ENCODE measurements around the gene DPPA5.
"Not testable (repeated sequence)": the region's sequence is repeated elsewhere in the genome, so short reads cannot be mapped to it uniquely, and the experiment has no call there.

The DPPA5 gene

DNA sequence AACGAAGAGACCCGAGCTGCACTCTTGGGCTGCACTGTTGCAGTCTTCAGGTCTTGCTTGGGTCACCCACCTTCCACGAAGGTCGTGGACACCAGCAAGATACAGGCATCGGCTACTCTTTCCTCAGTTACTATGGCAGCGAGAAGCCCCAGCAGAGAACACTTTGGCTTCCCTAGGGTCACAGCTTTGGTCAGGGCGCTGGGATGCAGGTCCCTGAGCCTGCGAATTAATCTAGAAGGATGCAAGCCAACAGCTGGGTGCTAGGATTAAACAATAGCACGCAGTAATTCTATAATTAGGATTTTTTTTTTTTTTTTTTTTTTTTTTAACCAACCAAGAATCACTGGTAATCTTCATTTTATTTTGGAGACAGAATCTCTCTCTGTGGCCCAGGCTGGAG, 10.5 kb upstream of the DPPA5 start:
- no peak for DNase-seq (ENCODE audit: low read depth in 4 of 4, low spot score in 1 of 4)

DNA sequence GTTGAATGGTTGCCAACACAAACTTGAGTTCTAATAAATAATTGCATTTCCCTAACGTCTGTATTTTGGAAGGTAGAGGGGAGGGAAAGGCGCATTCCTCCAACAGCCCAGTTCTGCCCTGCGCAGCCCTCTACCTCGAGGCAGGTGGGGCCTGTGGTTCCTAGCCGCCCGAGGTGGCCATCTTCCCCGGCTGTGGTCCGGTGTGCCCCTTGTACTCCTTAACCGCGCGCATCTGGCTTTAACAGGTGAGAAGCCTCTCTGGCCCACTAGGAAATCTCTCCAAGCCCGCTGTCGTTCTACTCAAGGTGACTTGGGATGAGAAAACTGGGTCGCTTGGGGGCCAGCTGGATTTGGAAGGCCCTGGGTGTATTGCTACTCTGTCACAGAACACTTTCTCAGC, 10.0 kb upstream of the DPPA5 start:
- DNase-seq (ENCODE audit: low read depth in 4 of 4, low spot score in 1 of 4), result no peak

DNA sequence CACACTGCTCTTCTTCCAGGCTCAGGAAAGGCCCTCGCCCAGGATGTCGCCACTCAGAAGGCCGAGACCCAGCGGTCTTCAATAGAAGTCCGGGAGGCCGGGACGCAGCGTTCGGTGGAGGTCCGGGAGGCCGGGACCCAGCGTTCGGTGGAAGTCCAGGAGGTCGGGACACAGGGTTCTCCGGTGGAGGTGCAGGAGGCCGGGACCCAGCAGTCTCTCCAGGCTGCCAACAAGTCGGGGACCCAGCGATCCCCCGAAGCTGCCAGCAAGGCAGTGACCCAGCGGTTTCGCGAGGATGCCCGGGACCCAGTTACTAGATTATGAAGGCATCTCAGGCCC, 9.4 kb upstream of the DPPA5 start:
- DNase-seq (ENCODE audit: low read depth in 4 of 4, low spot score in 1 of 4), result no peak

GRCh38 chr6:73362869-73363536, 8.9 kb upstream of the DPPA5 start:
- DNase-seq (ENCODE audit: low read depth in 4 of 4, low spot score in 1 of 4), result no peak

DNA sequence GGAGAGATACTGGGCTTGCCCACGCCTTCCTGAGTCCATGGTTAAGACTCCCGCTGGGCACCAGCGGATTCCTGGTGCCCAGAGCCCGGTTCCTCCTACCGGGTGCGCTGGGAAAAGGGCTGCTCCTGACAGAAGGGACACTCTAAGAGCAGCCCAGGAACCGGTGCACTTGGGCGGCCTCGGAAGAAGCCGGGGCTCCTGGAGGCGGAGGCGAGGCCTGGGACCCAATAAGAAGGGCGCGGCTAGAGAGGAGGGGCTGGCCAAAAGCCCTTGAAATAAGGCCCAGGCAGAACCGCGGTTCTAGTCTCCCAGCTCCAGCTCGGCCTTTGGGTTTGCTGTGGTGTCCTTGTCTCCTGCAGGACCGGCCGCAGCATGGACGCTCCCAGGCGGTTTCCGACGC, 8.3 kb upstream of the DPPA5 start, which contains the start of gene KHDC3L:
Gene KHDC3L, plus strand, starts transcription at position 301 of the 400 bp plus-strand sequence. Its CDS starts 72 bp downstream, at position 373.
- no peak for DNase-seq (ENCODE audit: low read depth in 4 of 4, low spot score in 1 of 4)

DNA sequence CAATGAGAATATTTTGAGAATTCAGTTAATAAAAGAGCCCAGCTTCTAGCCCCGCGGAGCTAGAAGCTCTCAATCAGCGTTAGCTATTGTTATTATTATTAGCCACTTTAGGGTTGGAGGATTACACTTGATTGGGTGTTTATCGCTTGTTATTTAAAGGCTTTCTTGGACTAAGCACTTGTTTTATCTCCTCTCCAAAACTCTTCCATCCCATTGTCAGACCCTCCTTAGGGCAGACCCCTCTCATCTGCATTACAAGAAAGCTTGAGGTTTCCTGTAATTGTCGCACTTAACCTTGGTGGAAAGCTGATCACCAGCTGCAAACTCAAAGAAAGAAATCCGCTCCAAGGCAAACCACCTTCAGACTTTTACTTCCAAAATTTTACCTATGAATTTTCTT, 4.8 kb downstream of the DPPA5 start:
- no peak for DNase-seq (ENCODE audit: low read depth in 4 of 4, low spot score in 1 of 4)

- DNase-seq (ENCODE audit: low read depth in 4 of 4, low spot score in 1 of 4), result no peak
These were observed 5.4 kb downstream of the DPPA5 start for GRCh38 chr6:73348550-73349204.

- no peak for DNase-seq (ENCODE audit: low read depth in 4 of 4, low spot score in 1 of 4)
These were observed 10.9 kb downstream of the DPPA5 start for GRCh38 chr6:73343164-73343563.

- DNase-seq (ENCODE audit: low read depth in 4 of 4, low spot score in 1 of 4), result no peak
These were observed 11.9 kb downstream of the DPPA5 start for GRCh38 chr6:73342174-73342573.

DNA sequence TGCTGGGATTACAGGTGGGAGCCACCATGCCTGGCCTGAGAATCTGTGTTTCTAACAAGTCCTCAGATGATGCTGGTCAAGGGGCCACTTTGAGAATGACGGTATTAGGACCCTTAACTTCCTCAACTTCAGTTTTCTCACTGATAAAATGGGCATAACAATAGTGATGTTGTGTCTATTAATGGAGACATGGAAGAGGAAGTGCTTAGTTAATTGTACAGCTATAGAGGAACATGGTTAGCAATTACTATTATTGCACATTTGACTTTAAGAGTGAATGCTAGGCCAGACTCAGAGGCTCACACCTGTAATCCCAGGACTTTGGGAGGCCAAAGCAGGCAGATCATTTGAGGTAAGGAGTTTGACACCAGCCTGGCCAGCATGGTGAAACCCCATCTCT, 12.7 kb downstream of the DPPA5 start:
- DNase-seq (ENCODE audit: low read depth in 4 of 4, low spot score in 1 of 4), result no peak

- no peak for DNase-seq (ENCODE audit: low read depth in 4 of 4, low spot score in 1 of 4)
These were observed 14.0 kb downstream of the DPPA5 start for GRCh38 chr6:73340048-73340447.

DNA sequence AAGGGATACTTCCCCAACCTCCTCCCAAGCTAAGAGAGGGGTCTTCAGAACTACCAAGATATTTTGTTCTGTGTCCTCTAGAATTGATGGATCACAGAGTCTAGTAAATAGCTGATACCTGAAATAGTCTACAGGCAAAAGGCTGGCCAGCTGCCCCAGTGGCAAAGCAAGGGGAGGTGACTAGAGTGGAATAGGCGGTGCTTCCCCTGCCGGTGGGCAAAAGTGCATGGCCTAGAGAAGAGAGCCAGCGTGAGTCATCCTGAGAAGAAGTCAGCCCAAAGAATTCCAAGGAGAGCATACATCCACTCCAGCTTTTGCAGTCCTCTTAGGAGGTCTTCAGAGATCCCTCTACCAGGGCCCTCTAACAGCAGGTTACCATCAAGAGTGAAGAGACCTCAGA, 14.7 kb downstream of the DPPA5 start:
- no peak for DNase-seq (ENCODE audit: low read depth in 4 of 4, low spot score in 1 of 4)

- DNase-seq (ENCODE audit: low read depth in 4 of 4, low spot score in 1 of 4), result no peak
These were observed 24.9 kb downstream of the DPPA5 start for GRCh38 chr6:73329201-73329600.

DNA sequence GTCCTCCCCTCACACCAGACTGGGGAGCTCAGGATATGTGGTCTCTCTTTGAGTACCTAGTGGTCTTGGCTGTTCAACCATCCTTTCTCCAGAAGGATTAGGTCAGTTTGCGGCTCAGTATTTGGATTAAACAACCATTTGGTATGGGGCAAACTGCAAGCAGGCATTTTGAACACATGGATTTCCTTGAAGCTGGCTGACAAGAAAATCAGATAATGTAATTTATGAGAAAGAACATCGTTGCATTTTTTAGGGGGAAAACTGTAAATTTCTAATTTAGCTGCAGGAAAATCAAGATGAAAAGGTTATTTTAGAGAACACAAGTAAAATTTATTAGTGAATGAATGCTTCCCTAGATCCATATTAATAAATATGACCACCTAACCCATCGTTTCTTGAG, 25.3 kb downstream of the DPPA5 start:
- no peak for DNase-seq (ENCODE audit: low read depth in 4 of 4, low spot score in 1 of 4)

DNA sequence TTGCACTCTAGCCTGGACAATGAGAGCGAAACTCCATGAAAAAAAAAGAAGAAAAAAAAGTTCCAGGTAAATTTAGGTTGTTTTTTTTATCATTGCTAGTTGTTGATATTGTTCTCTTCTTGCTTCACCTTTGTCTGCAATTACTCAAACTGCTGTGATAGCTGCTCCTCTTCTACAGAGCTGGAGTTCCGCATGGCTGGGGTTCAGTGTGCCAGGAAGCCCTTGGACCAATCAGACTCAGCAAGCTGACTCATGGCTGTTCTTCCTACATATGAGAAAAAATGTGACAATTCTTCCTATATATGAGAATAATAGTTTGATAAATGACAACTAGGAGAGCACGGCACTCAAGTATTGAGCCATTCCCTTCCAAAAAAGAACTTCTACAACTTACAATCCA, 28.4 kb downstream of the DPPA5 start:
- DNase-seq (ENCODE audit: low read depth in 4 of 4, low spot score in 1 of 4), result no peak

GRCh38 chr6:73323323-73323722, 30.8 kb downstream of the DPPA5 start:
- no peak for DNase-seq (ENCODE audit: low read depth in 4 of 4, low spot score in 1 of 4)

DNA sequence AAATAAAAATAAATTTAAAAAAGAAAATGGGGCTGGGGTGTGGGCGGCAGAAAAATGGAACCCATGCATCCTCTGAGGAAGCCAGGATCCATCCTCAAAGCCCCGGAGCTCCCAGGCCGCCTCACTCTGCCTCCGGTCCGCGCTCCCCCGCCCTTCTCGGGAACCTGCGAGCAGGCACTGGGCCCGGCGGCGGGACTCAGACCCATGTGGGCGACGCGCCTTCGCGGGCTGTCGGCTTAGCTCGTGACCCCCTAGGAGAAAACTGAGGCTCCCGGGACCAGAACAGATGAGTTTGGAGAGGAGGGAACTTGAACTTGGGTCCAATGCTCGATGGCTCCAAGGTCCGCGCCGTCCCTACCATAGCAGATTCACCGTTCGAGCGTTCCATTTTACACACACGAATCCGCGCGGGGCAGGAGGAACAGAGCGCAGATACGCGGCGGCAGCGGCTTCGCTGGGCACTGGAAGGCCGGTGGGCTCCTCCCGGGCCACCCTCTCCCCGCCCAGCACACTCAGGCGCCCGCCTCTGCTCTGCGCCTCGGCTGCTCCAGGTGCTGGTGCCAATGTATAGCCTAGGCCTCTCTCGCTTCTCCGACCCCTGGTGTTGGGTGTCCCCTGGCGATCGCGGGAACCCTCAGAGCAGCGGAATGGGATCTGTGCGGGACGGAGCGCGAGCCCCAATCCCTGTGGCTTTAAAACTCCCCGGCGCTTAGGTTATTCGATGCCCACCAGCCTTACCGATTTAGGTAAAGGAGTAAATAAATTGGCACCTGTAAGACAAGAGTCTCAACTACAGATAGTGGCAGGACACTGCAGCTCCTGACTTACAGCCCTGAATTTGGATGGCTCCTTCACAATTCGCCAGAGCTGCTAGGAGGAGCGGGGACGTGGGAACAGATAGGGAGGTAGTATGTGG, 39.2 kb downstream of the DPPA5 start:
- no peak for DNase-seq (ENCODE audit: low read depth in 4 of 4, low spot score in 1 of 4)

- DNase-seq (ENCODE audit: low read depth in 4 of 4, low spot score in 1 of 4), result not testable (repeated sequence)
These were observed 43.6 kb downstream of the DPPA5 start for GRCh38 chr6:73310503-73310845.

DNA sequence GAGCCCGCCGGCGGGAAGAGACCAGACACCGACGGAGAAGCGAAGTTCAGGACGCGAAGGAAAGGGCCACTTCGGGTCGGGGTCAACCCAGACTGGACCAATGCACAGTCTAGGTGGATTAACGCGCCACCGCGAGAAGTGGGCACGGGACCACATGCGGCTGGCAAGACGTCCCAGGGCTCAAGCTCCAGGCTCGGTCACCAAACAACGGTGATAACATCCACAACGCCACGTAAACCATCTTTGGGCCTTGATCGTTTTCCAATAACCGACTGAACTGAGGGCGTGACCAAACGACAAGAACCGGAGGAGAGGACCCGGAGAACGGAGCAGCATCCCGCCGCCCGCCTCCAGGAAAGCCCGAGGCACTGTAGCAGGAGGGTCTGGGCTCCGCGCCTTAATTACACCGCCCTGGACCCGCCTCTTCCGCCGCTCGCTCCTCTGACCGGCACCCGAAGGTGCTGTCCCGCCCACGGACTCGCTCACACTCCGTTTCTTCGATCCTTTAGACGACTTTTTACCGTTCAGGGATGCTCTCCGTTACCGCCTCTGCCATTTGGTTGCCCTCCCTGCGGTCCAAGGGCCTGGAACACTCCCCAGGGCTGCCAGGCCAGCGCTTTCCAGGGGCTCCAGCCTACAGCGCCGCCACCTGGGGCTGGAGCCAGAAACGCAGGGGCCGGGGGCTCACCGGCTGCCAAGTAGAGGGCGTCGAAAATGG, 44.1 kb downstream of the DPPA5 start:
- DNase-seq (ENCODE audit: low read depth in 4 of 4, low spot score in 1 of 4), result peak; percentile 13 to 71 (median 30)

GRCh38 chr6:73309535-73309784, 44.6 kb downstream of the DPPA5 start:
- DNase-seq (ENCODE audit: low read depth in 4 of 4, low spot score in 1 of 4), result no peak

GRCh38 chr6:73308712-73309534, 45.2 kb downstream of the DPPA5 start:
- DNase-seq (ENCODE audit: low read depth in 4 of 4, low spot score in 1 of 4), result no peak

All from stimulated activated CD4-positive, alpha-beta T cell treated with anti-CD3 and anti-CD28 coated beads, Interleukin-1b, Interleukin-23, amount 100 ng/mL, for 24 hours (primary cell).